Inferior parietal cortex (tissue), 1 donor: ENCODE results near the gene KCTD10.
"Not testable (repeated sequence)": the region's sequence is repeated elsewhere in the genome, so short reads cannot be mapped to it uniquely, and the experiment has no call there.

Source experiments
- DNase-seq: peaks from one replicate; pipeline ENCODE4 v3.0.0-alpha.2; 2016; ENCODE audit errors: extremely low spot score

The KCTD10 gene

DNA sequence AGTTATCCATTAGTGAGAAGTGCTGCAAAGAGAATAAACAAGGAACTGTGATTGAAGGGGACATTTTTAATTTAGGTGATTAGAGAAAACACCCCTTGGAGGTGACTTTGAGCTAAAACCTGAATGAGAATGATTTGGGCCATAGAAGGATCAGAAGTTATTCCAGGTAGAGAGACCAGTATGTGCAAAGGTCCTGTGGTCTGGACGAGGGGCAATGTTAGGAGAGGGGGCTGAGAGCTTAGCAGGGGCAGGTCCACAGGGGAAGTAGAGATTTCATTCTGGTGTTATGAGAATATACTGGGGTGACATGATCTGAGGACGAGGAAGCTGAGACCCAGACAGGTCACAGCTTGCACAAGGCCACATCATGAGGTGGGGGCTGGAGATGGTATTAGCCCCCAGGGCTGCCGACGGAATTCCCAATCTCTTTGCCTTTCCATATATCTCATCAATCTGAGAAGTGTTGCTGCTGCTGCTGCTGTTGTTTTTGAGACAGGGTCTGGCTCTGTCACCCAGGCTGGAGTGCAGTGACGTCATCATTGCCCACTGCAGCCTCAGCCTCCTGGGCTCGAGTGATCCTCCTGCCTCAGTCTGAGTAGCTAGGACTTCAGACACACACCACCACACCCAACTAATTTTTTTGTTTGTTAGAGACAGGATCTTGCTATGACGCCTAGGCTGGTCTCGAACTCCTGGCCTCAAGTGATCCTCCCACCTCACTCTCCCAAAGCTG lies 55.6 kb downstream of the KCTD10 start:
- DNase-seq: no peak

- no peak for DNase-seq
Measured at GRCh38 chr12:109418848-109419480, 58.1 kb downstream of the KCTD10 start.

- DNase-seq: not testable (repeated sequence)
Measured at GRCh38 chr12:109406147-109406546, 71.0 kb downstream of the KCTD10 start.

- not testable (repeated sequence) for DNase-seq
Measured at GRCh38 chr12:109404841-109405240, 72.3 kb downstream of the KCTD10 start.
